IPS DF 6.9 (cell line): ENCODE data around the gene KRTAP4-11.
"Not testable (repeated sequence)": the region's sequence is repeated elsewhere in the genome, so short reads cannot be mapped to it uniquely, and the experiment has no call there.

Experiments used
- DNase-seq: peaks from one replicate; pipeline ENCODE4 v3.0.0-alpha.2; 2013; ENCODE audit warnings: low read depth, low spot score
- H3K27ac ChIP-seq: one replicate; pipeline ENCODE4 v1.5.1; 2013; ENCODE audit warnings: low read length, control low read depth
- H3K27me3 ChIP-seq: 2 replicates; pipeline ENCODE4 v1.6.1; 2013; ENCODE audit warnings: mild to moderate bottlenecking, low read length; ENCODE audit not compliant: control insufficient read depth, insufficient read depth
- H3K36me3 ChIP-seq: 2 replicates; pipeline ENCODE4 v1.6.1; 2013; ENCODE audit warnings: low read length; ENCODE audit not compliant: control insufficient read depth, insufficient read depth
- H3K4me1 ChIP-seq: 2 replicates; pipeline ENCODE4 v1.6.1; 2013; ENCODE audit warnings: low read length; ENCODE audit not compliant: control insufficient read depth, insufficient read depth
- H3K4me3 ChIP-seq: 2 replicates; pipeline ENCODE4 v1.5.1; 2013; ENCODE audit warnings: mild to moderate bottlenecking, low read length
- H3K9me3 ChIP-seq: 2 replicates; pipeline ENCODE4 v1.6.1; 2013; ENCODE audit warnings: low read length, inconsistent platforms; ENCODE audit not compliant: control insufficient read depth, insufficient read depth
- WGBS: extraction: QIAGEN DNeasy Blood & Tissue Kit; methylation state at CpG from one replicate; pipeline ENCODE4 v1.1.7; 2013; ENCODE audit warnings: mixed read lengths, missing lambda C conversion rate; ENCODE audit not compliant: insufficient read length, insufficient coverage; 5-methylcytosine and 5-hydroxymethylcytosine counted together

KRTAP4-11 gene

GRCh38 chr17:41147531-41148204, 29.5 kb upstream of the KRTAP4-11 start:
- WGBS: no CpG with 5 or more reads among the region's 2 CpGs

GRCh38 chr17:41145261-41145660, 27.1 kb upstream of the KRTAP4-11 start:
- Histone ChIP-seq H3K9me3 (no peaks in the 10 kb centered on the region), H3K4me1 (no peaks in the 10 kb centered on the region), H3K27me3 (no peaks in the 10 kb centered on the region), H3K36me3 (no peaks in the 10 kb centered on the region), H3K27ac (no peak overlapping the region), H3K4me3 (no peak overlapping the region)
- no CpG with 5 or more reads among the region's 2 CpGs for WGBS
- no peak for DNase-seq

More at GRCh38 chr17:41147531-41148204, 29.5 kb upstream of the KRTAP4-11 start:
- H3K9me3 ChIP-seq: no peaks in the 10 kb centered on the region
- no peak for DNase-seq
- H3K27ac ChIP-seq: no peak overlapping the region
- no peak overlapping the region for H3K4me3 ChIP-seq
- no peaks in the 10 kb centered on the region for H3K36me3 ChIP-seq
- H3K4me1 ChIP-seq: no peaks in the 10 kb centered on the region
- no peaks in the 10 kb centered on the region for H3K27me3 ChIP-seq

GRCh38 chr17:41144846-41145245, 26.7 kb upstream of the KRTAP4-11 start:
- no peaks in the 10 kb centered on the region for H3K9me3 ChIP-seq
- no peak overlapping the region for H3K4me3 ChIP-seq
- H3K36me3 ChIP-seq: no peaks in the 10 kb centered on the region
- H3K4me1 ChIP-seq: no peaks in the 10 kb centered on the region
- no peak overlapping the region for H3K27ac ChIP-seq
- no peak for DNase-seq
- H3K27me3 ChIP-seq: no peaks in the 10 kb centered on the region
- no CpG with 5 or more reads among the region's 1 CpG for WGBS

- Histone ChIP-seq H3K27me3 (no peaks in the 10 kb centered on the region), H3K4me3 (no peak overlapping the region), H3K4me1 (no peaks in the 10 kb centered on the region), H3K9me3 (no peaks in the 10 kb centered on the region), H3K36me3 (no peaks in the 10 kb centered on the region), H3K27ac (no peak overlapping the region)
- no peak for DNase-seq
These were observed 23.2 kb upstream of the KRTAP4-11 start for GRCh38 chr17:41141361-41141760.

- Histone ChIP-seq H3K27ac (no peak within 1 kb of the TSS), H3K36me3 (no peaks in the 10 kb centered on the region), H3K4me3 (no peak within 1 kb of the TSS), H3K27me3 (no peaks in the 10 kb centered on the region), H3K4me1 (no peaks in the 10 kb centered on the region), H3K9me3 (no peaks in the 10 kb centered on the region)
- no CpG with 5 or more reads among the region's 6 CpGs for WGBS
- DNase-seq: no peak
These were observed 22.4 kb upstream of the KRTAP4-11 start, which contains the start of gene KRTAP4-6 for GRCh38 chr17:41140360-41141131. Gene KRTAP4-6 (minus strand): TSS chr17:41140544. CDS start chr17:41140487, 57 bp downstream.

GRCh38 chr17:41139865-41140264, 21.7 kb upstream of the KRTAP4-11 start:
- H3K27me3 ChIP-seq: not testable (repeated sequence)
- no CpG with 5 or more reads among the region's 12 CpGs for WGBS

GRCh38 chr17:41133880-41134735, 15.9 kb upstream of the KRTAP4-11 start:
- Histone ChIP-seq H3K4me1 (no peaks in the 10 kb centered on the region), H3K4me3 (no peak overlapping the region), H3K27me3 (no peaks in the 10 kb centered on the region), H3K36me3 (no peaks in the 10 kb centered on the region), H3K27ac (no peak overlapping the region), H3K9me3 (no peaks in the 10 kb centered on the region)
- no peak for DNase-seq
- WGBS: no CpG with 5 or more reads among the region's 2 CpGs

More at GRCh38 chr17:41139865-41140264, 21.7 kb upstream of the KRTAP4-11 start:
- not testable (repeated sequence) for H3K27ac ChIP-seq, H3K4me1 ChIP-seq, H3K36me3 ChIP-seq, DNase-seq, H3K9me3 ChIP-seq, H3K4me3 ChIP-seq

- Histone ChIP-seq H3K9me3 (no peaks in the 10 kb centered on the region), H3K4me3 (no peak overlapping the region), H3K27me3 (no peaks in the 10 kb centered on the region), H3K4me1 (no peaks in the 10 kb centered on the region), H3K27ac (no peak overlapping the region), H3K36me3 (no peaks in the 10 kb centered on the region)
- no CpG with 5 or more reads among the region's 3 CpGs for WGBS
- DNase-seq: no peak
These were observed 13.8 kb upstream of the KRTAP4-11 start for GRCh38 chr17:41131979-41132378.

GRCh38 chr17:41127371-41127770, 9.2 kb upstream of the KRTAP4-11 start:
- Histone ChIP-seq H3K27me3 (no peaks in the 10 kb centered on the region), H3K36me3 (no peaks in the 10 kb centered on the region), H3K4me3 (no peak overlapping the region), H3K27ac (no peak overlapping the region), H3K9me3 (no peaks in the 10 kb centered on the region), H3K4me1 (no peaks in the 10 kb centered on the region)
- WGBS: no CpG with 5 or more reads among the region's 1 CpG
- no peak for DNase-seq

- no peaks in the 10 kb centered on the region for H3K9me3 ChIP-seq
- no peaks in the 10 kb centered on the region for H3K4me1 ChIP-seq
- no peak for DNase-seq
- H3K27ac ChIP-seq: no peak overlapping the region
- no peak overlapping the region for H3K4me3 ChIP-seq
- no CpG with 5 or more reads among the region's 3 CpGs for WGBS
- no peaks in the 10 kb centered on the region for H3K36me3 ChIP-seq
- no peaks in the 10 kb centered on the region for H3K27me3 ChIP-seq
These were observed 8.2 kb upstream of the KRTAP4-11 start for GRCh38 chr17:41126412-41126811.
